A549 treated with CpdA at 1 μM for 4 hours (cell line): ENCODE data around the gene CCDC184. TPM values are rescaled to one million over a fixed set of nuclear protein-coding genes. Genes with fewer than 3 reads are reported as not detected.

ENCODE experiments used
- total RNA-seq: library from RNA; stranded (reverse); fragments of 200-300 nt; extraction: Qiagen RNA extraction; gene quantifications from 5 replicates; pipeline ENCODE4 v1.2.3, GENCODE V29; 2022; ENCODE audit warnings: low read depth

Gene CCDC184
- total RNA-seq = 2.5 to 3.6 TPM (median 3.2 TPM) in 5 replicates

DNA sequence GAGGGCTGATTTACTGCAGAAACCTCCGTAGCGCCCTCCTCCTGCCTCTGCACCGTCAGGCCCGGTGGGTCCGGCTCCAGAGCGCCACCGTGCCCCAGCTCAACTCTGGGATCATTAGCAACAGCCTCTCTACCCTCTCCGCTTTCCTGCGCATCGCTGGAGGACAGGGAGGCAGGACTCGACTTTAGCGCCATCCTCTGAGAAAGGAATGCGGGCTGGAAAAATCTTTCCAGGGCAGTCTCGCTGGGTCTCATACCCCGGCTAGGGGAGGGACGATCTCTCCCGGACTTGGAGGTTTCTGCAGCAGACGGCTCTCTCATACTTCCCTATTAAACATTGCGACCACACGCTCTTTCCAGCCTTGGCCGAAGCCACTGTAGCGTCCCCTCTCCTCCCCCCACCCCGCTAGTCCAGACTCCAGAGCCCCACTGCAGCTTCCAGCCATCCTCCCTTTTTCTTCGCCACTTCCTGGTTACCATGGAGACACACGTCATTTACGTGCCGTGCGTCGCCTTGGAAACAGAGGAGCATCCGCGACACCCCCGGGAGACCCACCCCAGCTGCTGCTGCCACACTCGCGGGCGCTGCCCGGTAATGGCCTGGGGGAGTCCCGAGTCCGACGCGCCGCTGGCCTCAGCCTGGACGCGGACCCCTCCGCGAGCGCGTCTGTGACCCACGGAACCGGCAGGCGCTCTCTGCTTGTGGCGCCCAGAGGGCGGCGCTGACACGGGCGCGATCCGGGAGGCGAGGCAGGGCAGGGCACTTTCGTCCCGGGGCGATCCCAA lies at the start of gene CCDC184:
Gene CCDC184, plus strand, starts transcription at position 554 of the 785 bp plus-strand sequence. CDS start 479 bp downstream, outside the sequence.

DNA sequence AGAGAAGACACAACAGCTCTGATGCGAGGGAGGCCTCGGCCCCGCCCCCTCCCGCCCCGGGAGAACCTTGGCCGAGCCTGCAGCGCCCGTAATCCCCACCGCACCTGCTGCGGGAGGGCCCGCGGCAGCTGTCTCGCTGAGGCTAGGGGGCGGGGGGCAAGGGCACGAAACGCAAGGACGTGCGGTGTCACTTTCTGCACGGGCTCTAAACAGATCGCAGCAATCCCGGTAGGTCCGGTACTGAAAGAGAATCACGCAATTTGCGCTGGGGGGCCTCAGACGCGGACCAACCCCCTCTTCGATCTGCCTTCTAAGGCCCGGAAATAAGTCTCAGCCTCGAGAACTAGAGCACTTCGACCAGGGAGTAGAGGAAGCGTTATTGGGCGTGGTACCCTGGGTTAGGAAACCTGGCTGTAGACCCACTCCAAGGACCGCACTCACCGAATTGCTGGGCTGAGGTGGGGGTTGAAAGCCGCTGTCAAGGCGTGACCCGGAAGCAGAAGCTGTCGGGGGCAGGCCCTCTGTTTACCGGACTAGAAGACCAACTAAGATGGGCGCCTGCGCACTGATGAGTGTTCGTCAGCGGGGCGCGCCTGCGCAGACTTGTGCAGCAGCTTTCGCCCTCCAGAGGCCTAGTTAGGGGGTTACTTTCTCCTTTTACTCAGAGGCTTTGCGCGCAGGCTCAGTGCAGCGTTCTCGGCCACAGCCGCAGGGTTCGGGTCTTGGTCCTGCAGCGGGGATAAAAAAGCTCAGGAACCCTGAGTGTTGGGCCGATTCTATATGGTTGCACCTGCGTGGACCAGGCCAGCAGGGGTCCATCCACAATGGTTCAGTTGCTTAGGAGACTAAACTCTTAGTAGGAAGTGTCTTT lies 26.2 kb upstream of the CCDC184 start, which contains the start of gene ASB8:
Gene ASB8, minus strand, starts transcription at position 498 of the 871 bp plus-strand sequence. CDS start 4,019 bp downstream, outside the sequence.

DNA sequence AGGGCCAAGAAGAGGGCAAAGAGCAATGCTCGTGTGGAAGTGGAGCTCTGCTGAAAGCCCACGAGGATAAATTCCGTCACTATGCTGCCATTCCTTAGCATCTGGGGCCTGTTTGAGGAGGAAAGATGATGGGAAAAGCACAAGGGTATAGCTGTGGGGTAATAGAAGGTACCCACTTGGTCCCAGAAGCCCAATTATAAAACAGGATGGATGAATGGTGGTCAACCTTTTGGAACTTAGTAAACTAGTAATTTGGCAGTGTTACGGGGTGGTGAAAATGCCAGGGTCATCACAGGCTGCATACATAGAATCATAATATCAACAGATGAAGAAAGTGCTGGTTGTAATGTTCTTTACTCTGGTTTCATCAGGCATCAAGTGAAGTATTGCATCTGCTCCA lies 19.7 kb downstream of the CCDC184 start, which contains the start of gene OR10AD1:
Gene OR10AD1, minus strand, starts transcription at position 101 of the 400 bp plus-strand sequence. Its CDS starts 0 bp downstream, at position 101.

Other genes starting within 250 kb of the CCDC184 start
- gene TMEM106C, start 220.0 kb upstream of the CCDC184 start, total RNA-seq = 109 to 133 TPM (median 121 TPM) in 5 replicates
- 0.02 to 0.15 TPM (median 0.08 TPM) in 3 of 5 replicates, not detected in the others for gene COL2A1, start 179.2 kb upstream of the CCDC184 start, total RNA-seq
- 11.1 to 15.9 TPM (median 12.8 TPM) in 5 replicates for gene SENP1, start 77.6 kb upstream of the CCDC184 start, total RNA-seq
- gene PFKM, start 64.3 kb upstream of the CCDC184 start, total RNA-seq = 26.5 to 29.9 TPM (median 28.1 TPM) in 5 replicates
- 11.0 to 29.3 TPM (median 13.4 TPM) in 5 replicates for gene ASB8, start 26.1 kb upstream of the CCDC184 start, total RNA-seq
- not detected in 5 replicates for gene OR10AD1, start 19.6 kb downstream of the CCDC184 start, total RNA-seq
- 5.9 to 8.7 TPM (median 6.9 TPM) in 5 replicates for gene ZNF641, start 167.3 kb downstream of the CCDC184 start, total RNA-seq